Small intestine (tissue), 7 donors: Measurements from ENCODE around the gene CFHR4. TPM values are rescaled to one million over a fixed set of nuclear protein-coding genes. Genes with fewer than 3 reads are reported as not detected.
"Not testable (repeated sequence)": the region's sequence is repeated elsewhere in the genome, so short reads cannot be mapped to it uniquely, and the experiment has no call there.

Experiments
- DNase-seq, 2 donors: peaks; one replicate each; pipeline versions ENCODE4 v3.0.0 to v3.0.0-alpha.2; 2013
- FAIRE-seq: peaks from 2 replicates; lab custom pipeline; 2012; peaks lifted over from hg19 to GRCh38; lab: Jason Lieb, UNC
- H3K27ac ChIP-seq, 3 donors: one replicate each; pipeline ENCODE4 v1.5.1; 2013; ENCODE audit warnings: low read length in 2 of 3, mild to moderate bottlenecking in 2 of 3, control low read depth in 1 of 3, inconsistent platforms in 1 of 3, low read depth in 1 of 3, moderate library complexity in 1 of 3
- H3K27me3 ChIP-seq, 3 donors: one replicate each; pipeline ENCODE4 v1.6.1; 2013; ENCODE audit warnings: low read length in 3 of 3, inconsistent platforms in 1 of 3; ENCODE audit not compliant: control insufficient read depth in 3 of 3, insufficient read depth in 3 of 3
- H3K36me3 ChIP-seq, 3 donors: one replicate each; pipeline ENCODE4 v1.6.1; 2013; ENCODE audit warnings: low read length in 3 of 3, inconsistent platforms in 1 of 3, low read depth in 1 of 3, mild to moderate bottlenecking in 1 of 3, moderate library complexity in 1 of 3; ENCODE audit not compliant: control insufficient read depth in 3 of 3, insufficient read depth in 2 of 3
- H3K4me1 ChIP-seq, 3 donors: one replicate each; pipeline ENCODE4 v1.6.1; 2013; ENCODE audit warnings: low read length in 2 of 3, inconsistent platforms in 1 of 3, low read depth in 1 of 3, mild to moderate bottlenecking in 1 of 3, moderate library complexity in 1 of 3; ENCODE audit not compliant: control insufficient read depth in 3 of 3, insufficient read depth in 2 of 3
- H3K4me3 ChIP-seq, 3 donors: one replicate each; pipeline ENCODE4 v1.5.1; 2013; ENCODE audit warnings: low read length in 3 of 3, control low read depth in 1 of 3, inconsistent platforms in 1 of 3, low read depth in 1 of 3, mild to moderate bottlenecking in 1 of 3, moderate library complexity in 1 of 3
- H3K9me3 ChIP-seq, 2 donors: one replicate each; pipeline ENCODE4 v1.6.1; 2013; ENCODE audit warnings: low read depth in 1 of 2, low read length in 1 of 2; ENCODE audit not compliant: control insufficient read depth in 2 of 2, insufficient read depth in 1 of 2
- WGBS, 3 donors: extraction: QIAGEN DNeasy Blood & Tissue Kit; methylation state at CpG; one replicate each; pipeline ENCODE4 v1.1.7; 2013; 5-methylcytosine and 5-hydroxymethylcytosine counted together
- polyA plus RNA-seq, 4 donors: library from polyadenylated mRNA; stranded (reverse) in 3 of 4; unstranded in 1 of 4; fragments of 200-250 nt in 3 of 4; fragments of 120-200 nt in 1 of 4; gene quantifications; one replicate each; pipeline versions ENCODE4 v1.2.1 to v1.2.3, GENCODE V29; 2013
- donor health status: healthy with polysubstance abuse.
- donor health status: control.
- donor health status: control.
- donor health status: Bipolar disorder and iron deficiency.
- donor health status: healthy.

Gene CFHR4
- polyA plus RNA-seq, 4 donors = not detected

- H3K4me1 ChIP-seq = no peaks in the 10 kb centered on the region
- no peak overlapping the region for H3K27ac ChIP-seq
- no peaks in the 10 kb centered on the region for H3K9me3 ChIP-seq
- 76 to 87% (median 82%) methylated on average over 4 of the region's 4 CpGs for WGBS, 3 donors
- peaks cover 0 to 4% (median 0%) of the 10 kb centered on the region in 3 donors for H3K27me3 ChIP-seq
- FAIRE-seq (no peak), DNase-seq (no peak)
- H3K4me3 ChIP-seq = no peak overlapping the region
- H3K36me3 ChIP-seq = no peaks in the 10 kb centered on the region
These were observed 14.5 kb upstream of the CFHR4 start for GRCh38 chr1:196873385-196873784.

- H3K27me3 ChIP-seq = peaks cover 0 to 7% (median 0%) of the 10 kb centered on the region in 3 donors
- H3K4me3 ChIP-seq = no peak overlapping the region
- DNase-seq (no peak), FAIRE-seq (no peak)
- no peak overlapping the region for H3K27ac ChIP-seq
- no peaks in the 10 kb centered on the region for H3K36me3 ChIP-seq
- H3K4me1 ChIP-seq = no peaks in the 10 kb centered on the region
- 92 to 95% (median 93%) methylated on average over 3 of the region's 3 CpGs for WGBS, 3 donors
- H3K9me3 ChIP-seq = no peaks in the 10 kb centered on the region
These were observed 11.9 kb upstream of the CFHR4 start for GRCh38 chr1:196875935-196876334.

- Histone ChIP-seq H3K36me3 (no peaks in the 10 kb centered on the region), H3K27ac (no peak overlapping the region), H3K9me3 (no peaks in the 10 kb centered on the region), H3K27me3 (peaks cover 0 to 7% (median 0%) of the 10 kb centered on the region in 3 donors), H3K4me1 (no peaks in the 10 kb centered on the region), H3K4me3 (no peak overlapping the region)
- no peak for DNase-seq
- WGBS, 3 donors = 7 to 22% (median 21%) methylated on average over 29 of the region's 29 CpGs
- no peak for FAIRE-seq
These were observed 9.9 kb upstream of the CFHR4 start for GRCh38 chr1:196877964-196878363.

- not testable (repeated sequence) for H3K4me1 ChIP-seq, H3K27ac ChIP-seq, H3K36me3 ChIP-seq, H3K9me3 ChIP-seq, FAIRE-seq, DNase-seq, H3K4me3 ChIP-seq, H3K27me3 ChIP-seq
- WGBS, 3 donors = 78 to 81% (median 78%) methylated on average over 4 of the region's 4 CpGs
These were observed 1.3 kb upstream of the CFHR4 start for GRCh38 chr1:196886560-196886959.

- 46 to 73% (median 59%) methylated on average over 6 of the region's 6 CpGs for WGBS, 3 donors
- H3K4me3 ChIP-seq = no peak overlapping the region
- DNase-seq (no peak), FAIRE-seq (no peak)
- H3K4me1 ChIP-seq = no peaks in the 10 kb centered on the region
- no peak overlapping the region for H3K27ac ChIP-seq
- H3K9me3 ChIP-seq = peaks cover 0 to 3% of the 10 kb centered on the region in 2 donors
- no peaks in the 10 kb centered on the region for H3K36me3 ChIP-seq
- no peaks in the 10 kb centered on the region for H3K27me3 ChIP-seq
These were observed 2.8 kb downstream of the CFHR4 start for GRCh38 chr1:196890668-196891067.

GRCh38 chr1:196891251-196891650 lies 3.4 kb downstream of the CFHR4 start:
- Histone ChIP-seq H3K27ac (no peak overlapping the region), H3K4me1 (no peaks in the 10 kb centered on the region), H3K4me3 (no peak overlapping the region), H3K27me3 (peaks cover 0 to 2% (median 0%) of the 10 kb centered on the region in 3 donors), H3K9me3 (peaks cover 0 to 1% of the 10 kb centered on the region in 2 donors), H3K36me3 (no peaks in the 10 kb centered on the region)
- no peak for DNase-seq
- 76 to 80% (median 80%) methylated on average over 6 of the region's 6 CpGs for WGBS, 3 donors
- FAIRE-seq = no peak

- FAIRE-seq (no peak), DNase-seq (no peak)
- no peak overlapping the region for H3K4me3 ChIP-seq
- no peak overlapping the region for H3K27ac ChIP-seq
- H3K4me1 ChIP-seq = no peaks in the 10 kb centered on the region
- H3K9me3 ChIP-seq = no peaks in the 10 kb centered on the region
- WGBS, 3 donors = 30 to 58% (median 39%) methylated on average over 8 of the region's 8 CpGs
- no peaks in the 10 kb centered on the region for H3K36me3 ChIP-seq
- H3K27me3 ChIP-seq = peaks cover 0 to 16% (median 2%) of the 10 kb centered on the region in 3 donors
These were observed 8.5 kb downstream of the CFHR4 start for GRCh38 chr1:196896355-196896754.

- Histone ChIP-seq H3K4me3 (no peak overlapping the region), H3K9me3 (no peaks in the 10 kb centered on the region), H3K27ac (no peak overlapping the region), H3K27me3 (peaks cover 0 to 16% (median 2%) of the 10 kb centered on the region in 3 donors), H3K36me3 (no peaks in the 10 kb centered on the region), H3K4me1 (no peaks in the 10 kb centered on the region)
- FAIRE-seq (no peak), DNase-seq (no peak)
- WGBS, 3 donors = 17 to 23% (median 19%) methylated on average over 26 of the region's 26 CpGs
These were observed 9.4 kb downstream of the CFHR4 start for GRCh38 chr1:196897158-196897828.

- no peak for DNase-seq
- Histone ChIP-seq H3K4me1 (no peaks in the 10 kb centered on the region), H3K9me3 (no peaks in the 10 kb centered on the region), H3K27ac (no peak overlapping the region), H3K4me3 (no peak overlapping the region), H3K27me3 (peaks cover 0 to 6% (median 2%) of the 10 kb centered on the region in 3 donors), H3K36me3 (no peaks in the 10 kb centered on the region)
- no peak for FAIRE-seq
- 68 to 83% (median 76%) methylated on average over 2 of the region's 2 CpGs for WGBS, 3 donors
These were observed 14.5 kb downstream of the CFHR4 start for GRCh38 chr1:196902344-196902743.
